Lung (tissue), 12 donors: Measurements from ENCODE around the gene LMBRD1. TPM values are rescaled to one million over a fixed set of nuclear protein-coding genes. Genes with fewer than 3 reads are reported as not detected.

ENCODE experiments used
- ATAC-seq: fragments of 200-7000 bp; cut with Tn5 transposase; one replicate; pipeline ENCODE4 v1.9.1; 2020; ENCODE audit warnings: moderate number of reproducible peaks; ENCODE audit not compliant: insufficient read depth, low FRiP score
- DNase-seq, 3 donors: peaks; one replicate each; pipeline ENCODE4 v3.0.0-alpha.2; 2013 to 2017
- H3K27ac ChIP-seq, 2 donors: one replicate each; pipeline ENCODE4 v1.5.1; 2013; ENCODE audit warnings: mild to moderate bottlenecking in 2 of 2, moderate library complexity in 2 of 2, control low read depth in 1 of 2, inconsistent platforms in 1 of 2, low read depth in 1 of 2, low read length in 1 of 2
- H3K27me3 ChIP-seq, 3 donors: one replicate each; pipeline ENCODE4 v1.5.1; 2013; ENCODE audit warnings: low read length in 2 of 3; ENCODE audit not compliant: control insufficient read depth in 3 of 3, insufficient read depth in 3 of 3
- H3K36me3 ChIP-seq, 4 donors: one replicate each; pipeline ENCODE4 v1.5.1; 2013; ENCODE audit warnings: low read length in 4 of 4, mild to moderate bottlenecking in 1 of 4, moderate library complexity in 1 of 4; ENCODE audit not compliant: control insufficient read depth in 4 of 4, insufficient read depth in 4 of 4
- H3K4me1 ChIP-seq, 5 donors: one replicate each; pipeline ENCODE4 v1.5.1; 2013; ENCODE audit warnings: low read length in 5 of 5, mild to moderate bottlenecking in 2 of 5, moderate library complexity in 1 of 5; ENCODE audit not compliant: control insufficient read depth in 5 of 5, insufficient read depth in 5 of 5
- H3K4me3 ChIP-seq: one replicate; pipeline ENCODE4 v1.5.1; 2013; ENCODE audit warnings: mild to moderate bottlenecking, control low read depth, moderate library complexity
- H3K9ac ChIP-seq, 2 donors: one replicate each; pipeline ENCODE4 v1.5.1; 2013; ENCODE audit warnings: low read length in 2 of 2, control low read depth in 1 of 2; ENCODE audit not compliant: insufficient read depth in 1 of 2
- H3K9me3 ChIP-seq, 4 donors: one replicate each; pipeline ENCODE4 v1.5.1; 2013; ENCODE audit warnings: low read length in 3 of 4, mild to moderate bottlenecking in 1 of 4, moderate library complexity in 1 of 4; ENCODE audit not compliant: control insufficient read depth in 4 of 4, insufficient read depth in 3 of 4
- CTCF ChIP-seq: IDR thresholded peaks from 2 replicates; pipeline ENCODE4 v1.5.1; 2012; ENCODE audit warnings: mild to moderate bottlenecking; ENCODE audit errors: control extremely low read depth, extremely low read depth
- WGBS, 2 donors: extraction: QIAGEN DNeasy Blood & Tissue Kit; methylation state at CpG; one replicate each; pipeline ENCODE4 v1.1.7; 2013; 5-methylcytosine and 5-hydroxymethylcytosine counted together
- polyA plus RNA-seq, 2 donors: library from polyadenylated mRNA; stranded (reverse); fragments of 200-250 nt; gene quantifications; one replicate each; pipeline ENCODE4 v1.2.1, GENCODE V29; 2013
- total RNA-seq, 2 donors: library from RNA; depleted of rRNA in 1 of 2; stranded (reverse); fragments of >200 nt in 1 of 2; gene quantifications; one replicate each; pipeline ENCODE4 v1.2.1, GENCODE V29; 2014 to 2021
- donor health status: control.
- donor health status: control.
- donor health status: Bipolar disorder and iron deficiency.
- donor health status: healthy.
- donor health status: DM: yes; HTN: yes; CAD: no.

The LMBRD1 gene
- total and polyA plus RNA-seq, 4 donors = 31.2 to 102 (median 41.8) TPM

DNA sequence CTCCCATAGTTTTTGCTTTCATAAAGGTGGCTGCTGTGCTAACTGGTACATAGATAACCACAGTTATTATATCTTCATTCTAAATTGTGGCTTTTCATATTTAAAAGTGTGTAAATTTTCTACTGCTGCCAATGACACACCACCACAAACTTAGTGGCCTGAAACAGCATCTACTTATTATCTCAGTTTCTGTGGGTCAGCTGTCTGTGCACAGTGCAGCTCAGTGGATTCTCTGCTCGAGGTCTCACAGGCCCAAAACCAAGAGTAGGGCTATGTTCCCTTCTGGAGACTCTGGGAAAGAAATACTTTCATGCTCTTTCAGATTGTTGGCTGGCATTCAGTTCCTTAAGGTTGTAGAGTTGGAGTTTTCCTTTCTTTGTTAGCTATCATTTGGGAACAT lies 90.1 kb downstream of the LMBRD1 start:
- TF ChIP-seq CTCF = no peak
- H3K36me3 ChIP-seq = peaks cover 2 to 7% (median 5%) of the 10 kb centered on the region in 4 donors
- no peaks in the 10 kb centered on the region for H3K9me3 ChIP-seq
- H3K4me3 ChIP-seq = no peak overlapping the region
- ATAC-seq (no peak), DNase-seq (no peak)
- WGBS, 2 donors = 92% methylated on average over 1 of the region's 1 CpG
- no peaks in the 10 kb centered on the region for H3K27me3 ChIP-seq
- H3K9ac ChIP-seq = no peak overlapping the region
- H3K27ac ChIP-seq = no peak overlapping the region
- no peaks in the 10 kb centered on the region for H3K4me1 ChIP-seq

DNA sequence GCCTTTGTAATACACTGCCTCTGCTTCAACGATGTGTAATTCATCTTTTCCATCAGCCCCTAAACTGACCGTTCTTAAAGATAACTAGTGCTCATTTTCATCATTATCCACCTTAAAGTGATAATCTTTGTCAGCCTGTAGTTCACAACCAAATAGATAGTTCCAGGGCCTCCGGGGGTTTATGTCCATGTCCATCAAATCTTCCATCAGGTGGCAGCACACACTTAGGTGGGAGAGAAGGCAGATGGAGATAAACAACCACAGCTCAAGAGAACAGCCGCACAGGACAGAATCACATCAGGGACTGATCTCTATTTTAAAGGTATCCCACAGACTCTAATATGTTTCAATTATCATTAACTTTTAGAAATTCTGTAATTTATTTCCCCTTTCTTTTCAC lies 90.9 kb downstream of the LMBRD1 start:
- Histone ChIP-seq H3K27me3 (no peaks in the 10 kb centered on the region), H3K9ac (no peak overlapping the region), H3K4me3 (no peak overlapping the region), H3K4me1 (no peaks in the 10 kb centered on the region), H3K9me3 (no peaks in the 10 kb centered on the region), H3K27ac (no peak overlapping the region), H3K36me3 (peaks cover 2 to 7% (median 5%) of the 10 kb centered on the region in 4 donors)
- ATAC-seq = no peak
- no peak for DNase-seq
- TF ChIP-seq CTCF = no peak
- 89 to 91% methylated on average over 4 of the region's 4 CpGs for WGBS, 2 donors

DNA sequence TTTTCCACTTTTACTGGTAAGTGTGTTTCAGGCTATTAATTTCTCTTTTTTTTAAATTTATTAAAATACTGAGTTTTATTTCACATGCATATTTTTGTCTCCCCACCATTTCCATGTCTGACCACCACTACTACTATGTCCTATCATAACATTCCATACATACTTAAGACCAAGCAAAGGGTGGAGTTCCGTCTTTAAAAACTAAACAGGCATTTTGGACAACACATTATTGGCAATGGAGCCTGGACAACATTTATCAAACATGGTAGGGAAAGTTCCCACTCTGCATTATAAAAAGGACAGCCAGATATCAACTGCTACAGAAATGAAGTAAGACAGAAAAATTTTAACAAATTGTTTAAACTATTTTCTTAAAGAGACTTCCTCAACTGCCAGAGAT lies 91.9 kb downstream of the LMBRD1 start:
- no peaks in the 10 kb centered on the region for H3K9me3 ChIP-seq
- H3K4me3 ChIP-seq = no peak overlapping the region
- no peak overlapping the region for H3K27ac ChIP-seq
- ATAC-seq (no peak), DNase-seq (no peak)
- no peak overlapping the region for H3K9ac ChIP-seq
- H3K36me3 ChIP-seq = peaks cover 2 to 8% (median 6%) of the 10 kb centered on the region in 4 donors
- TF ChIP-seq CTCF = no peak
- 90 to 94% methylated on average over 1 of the region's 1 CpG for WGBS, 2 donors
- no peaks in the 10 kb centered on the region for H3K4me1 ChIP-seq
- no peaks in the 10 kb centered on the region for H3K27me3 ChIP-seq

GRCh38 chr6:69699655-69700054 lies 97.2 kb downstream of the LMBRD1 start:
- H3K36me3 ChIP-seq = peaks cover 0 to 4% (median 3%) of the 10 kb centered on the region in 4 donors
- H3K9me3 ChIP-seq = no peaks in the 10 kb centered on the region
- no peak overlapping the region for H3K27ac ChIP-seq
- H3K4me3 ChIP-seq = no peak overlapping the region
- H3K4me1 ChIP-seq = no peaks in the 10 kb centered on the region
- no peak for ATAC-seq
- no peak for DNase-seq
- H3K9ac ChIP-seq = no peak overlapping the region
- TF ChIP-seq CTCF = no peak
- no peaks in the 10 kb centered on the region for H3K27me3 ChIP-seq
